HepG2 (cell line): ENCODE data around the gene FLAD1. TPM values are rescaled to one million over a fixed set of nuclear protein-coding genes. Genes with fewer than 3 reads are reported as not detected.

Experiments
- AKAP8 ChIP-seq: sonication (generic); formaldehyde crosslinking; IDR thresholded peaks from 2 replicates; pipeline ENCODE4 v1.5.1; 2020; ENCODE audit warnings: mild to moderate bottlenecking, missing genetic modification reagents
- CBX2 ChIP-seq, 2 experiments: fragments of 200-600 bp in 1 of 2; sonication (generic); formaldehyde crosslinking in 1 of 2; IDR thresholded peaks; 2 replicates each; pipeline versions ENCODE4 v1.7.0 to v1.8.1; 2018 to 2022; ENCODE audit warnings: low read depth in 2 of 2, low read length in 1 of 2, mild to moderate bottlenecking in 1 of 2, missing genetic modification reagents in 1 of 2
- CREM ChIP-seq, 2 experiments: sonication (generic) in 1 of 2; formaldehyde crosslinking in 1 of 2; IDR thresholded peaks; 2 replicates each; pipeline versions ENCODE4 v1.4.0 to v1.6.1; 2016 to 2020; ENCODE audit warnings: antibody characterized with exemption in 1 of 2, mild to moderate bottlenecking in 1 of 2, missing genetic modification reagents in 1 of 2
- ELF3 ChIP-seq: IDR thresholded peaks from 2 replicates; pipeline ENCODE4 v1.6.1; 2016; ENCODE audit warnings: missing genetic modification reagents, missing compliant biosample characterization
- GATA4 ChIP-seq: sonication (generic); IDR thresholded peaks from 2 replicates; pipeline ENCODE4 v1.6.1; 2016; ENCODE audit warnings: antibody characterized with exemption, low read depth, borderline replicate concordance
- GATAD1 ChIP-seq: IDR thresholded peaks from 2 replicates; pipeline ENCODE4 v1.6.1; 2016; ENCODE audit warnings: missing genetic modification reagents, missing compliant biosample characterization
- HMG20B ChIP-seq: conservative IDR thresholded peaks from 2 replicates; pipeline ENCODE4 v1.6.1; 2016; ENCODE audit warnings: missing genetic modification reagents, missing compliant biosample characterization
- NR2C2 ChIP-seq: sonication (generic); formaldehyde crosslinking; IDR thresholded peaks from 2 replicates; pipeline ENCODE4 v1.4.0; 2020; ENCODE audit warnings: missing genetic modification reagents, mild to moderate bottlenecking, moderate library complexity, borderline replicate concordance
- PAX8 ChIP-seq: sonication (generic); formaldehyde crosslinking; IDR thresholded peaks from 2 replicates; pipeline ENCODE4 v1.8.0; 2022; ENCODE audit warnings: mild to moderate bottlenecking, missing genetic modification reagents, borderline replicate concordance
- PRMT3 ChIP-seq: sonication (generic); formaldehyde crosslinking; IDR thresholded peaks from 2 replicates; pipeline ENCODE4 v1.8.1; 2022; ENCODE audit warnings: low read depth, mild to moderate bottlenecking, moderate library complexity, missing genetic modification reagents, borderline replicate concordance
- RAD21 ChIP-seq: fragments of 450-650 bp; formaldehyde crosslinking; IDR thresholded peaks from 2 replicates; pipeline ENCODE4 v1.5.0; 2020; ENCODE audit warnings: mild to moderate bottlenecking
- U2AF2 ChIP-seq: fragments of 200-400 bp; formaldehyde crosslinking; IDR thresholded peaks from 2 replicates; pipeline ENCODE4 v1.6.1; 2017; ENCODE audit warnings: low read depth, mild to moderate bottlenecking, low read length
- ZNF12 ChIP-seq: sonication (generic); formaldehyde crosslinking; IDR thresholded peaks from 2 replicates; pipeline ENCODE4 v1.5.0; 2020; ENCODE audit warnings: missing genetic modification reagents
- ZNF572 ChIP-seq: sonication (generic); formaldehyde crosslinking; IDR thresholded peaks from 2 replicates; pipeline ENCODE4 v1.5.1; 2020; ENCODE audit warnings: mild to moderate bottlenecking, missing genetic modification reagents
- ZNF775 ChIP-seq: sonication (generic); formaldehyde crosslinking; IDR thresholded peaks from 2 replicates; pipeline ENCODE4 v1.4.0; 2020; ENCODE audit warnings: missing genetic modification reagents, mild to moderate bottlenecking, moderate library complexity, borderline replicate concordance
- polyA plus RNA-seq, 8 experiments: library from polyadenylated mRNA; depleted of rRNA in 3 of 8; stranded (reverse) in 7 of 8; unstranded in 1 of 8; fragments of >200 nt; fragmentation: Illumina TruSeq in 4 of 8; extraction: Trizol in 4 of 8; gene quantifications; 2 replicates each; pipeline versions ENCODE4 v1.2.1 to v1.2.3, GENCODE V29; 2011 to 2016; ENCODE audit warnings: low read depth in 4 of 8, missing spikeins in 1 of 8, mixed read lengths in 1 of 8; ENCODE audit not compliant: insufficient read depth in 1 of 8
- total RNA-seq, 5 experiments: library from RNA; depleted of rRNA; stranded (reverse); fragments of >200 nt; fragmentation: Illumina TruSeq; extraction: Trizol; gene quantifications; 2 replicates each; pipeline ENCODE4 v1.2.3, GENCODE V29; 2016; ENCODE audit warnings: low read depth in 1 of 5
- TF ChIP-seq, protein P1 (sequence below): sonication (generic); formaldehyde crosslinking; conservative IDR thresholded peaks from 2 replicates; pipeline ENCODE4 v1.4.0; 2020; ENCODE audit warnings: missing genetic modification reagents
- TF ChIP-seq, protein P2 (sequence below): IDR thresholded peaks from 2 replicates; pipeline ENCODE4 v1.6.1; 2018; ENCODE audit warnings: missing genetic modification reagents, mild to moderate bottlenecking, missing compliant biosample characterization
- TF ChIP-seq, protein P3 (sequence below): sonication (generic); formaldehyde crosslinking; conservative IDR thresholded peaks from 2 replicates; pipeline ENCODE4 v1.5.0; 2020; ENCODE audit warnings: missing genetic modification reagents
- TF ChIP-seq, protein P4 (sequence below): sonication (generic); formaldehyde crosslinking; IDR thresholded peaks from 2 replicates; pipeline ENCODE4 v1.5.0; 2020; ENCODE audit warnings: mild to moderate bottlenecking, missing genetic modification reagents
- TF ChIP-seq, protein P5 (sequence below): sonication (generic); formaldehyde crosslinking; IDR thresholded peaks from 2 replicates; pipeline ENCODE4 v1.8.0; 2022; ENCODE audit warnings: mild to moderate bottlenecking, missing genetic modification reagents, moderate library complexity

Gene FLAD1
- total and polyA plus RNA-seq, 2 of the 13 experiments (the other 11 are each of a cell fraction or from before 2014, with no cell fraction given): 25.9 to 32.8 TPM

DNA sequence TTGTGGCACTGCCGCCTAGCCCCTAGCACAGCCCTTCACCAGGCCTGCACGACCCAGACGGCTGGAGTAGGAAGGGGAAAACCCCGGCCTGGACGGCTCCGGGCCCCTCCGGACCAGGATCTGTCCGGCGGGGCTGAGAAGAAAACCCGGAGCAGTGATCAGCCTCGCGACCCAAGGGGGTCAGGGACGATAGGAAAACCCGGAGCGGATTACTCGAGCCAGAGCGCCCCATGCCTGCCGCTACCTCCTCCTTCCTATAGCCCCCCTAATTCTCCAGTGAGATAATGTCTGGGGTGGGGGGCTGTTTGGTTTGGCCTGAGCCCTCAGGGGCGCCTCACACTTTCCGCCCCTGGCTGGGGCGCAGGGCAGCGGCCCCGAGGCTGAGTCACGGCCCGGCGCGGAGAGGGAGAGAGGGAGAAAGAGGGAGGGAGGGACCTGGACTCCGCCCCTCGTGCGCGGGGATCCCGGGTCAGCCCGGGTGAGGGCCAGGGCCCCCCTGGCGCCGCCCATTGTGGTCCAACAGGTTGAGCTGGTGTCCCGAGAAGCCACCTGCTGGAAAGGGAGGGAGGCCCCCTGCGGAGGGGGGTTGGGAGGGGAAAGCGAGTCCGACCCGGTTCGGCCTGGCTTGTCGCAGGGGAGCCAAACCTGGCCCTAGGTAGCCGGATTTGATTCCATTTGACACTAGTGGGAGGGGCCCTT, 17.7 kb downstream of the FLAD1 start (continued):
- TF ChIP-seq, protein P1, sequence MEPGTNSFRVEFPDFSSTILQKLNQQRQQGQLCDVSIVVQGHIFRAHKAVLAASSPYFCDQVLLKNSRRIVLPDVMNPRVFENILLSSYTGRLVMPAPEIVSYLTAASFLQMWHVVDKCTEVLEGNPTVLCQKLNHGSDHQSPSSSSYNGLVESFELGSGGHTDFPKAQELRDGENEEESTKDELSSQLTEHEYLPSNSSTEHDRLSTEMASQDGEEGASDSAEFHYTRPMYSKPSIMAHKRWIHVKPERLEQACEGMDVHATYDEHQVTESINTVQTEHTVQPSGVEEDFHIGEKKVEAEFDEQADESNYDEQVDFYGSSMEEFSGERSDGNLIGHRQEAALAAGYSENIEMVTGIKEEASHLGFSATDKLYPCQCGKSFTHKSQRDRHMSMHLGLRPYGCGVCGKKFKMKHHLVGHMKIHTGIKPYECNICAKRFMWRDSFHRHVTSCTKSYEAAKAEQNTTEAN (CRISPR knock-in tag): no peak
- TF ChIP-seq, protein P2, sequence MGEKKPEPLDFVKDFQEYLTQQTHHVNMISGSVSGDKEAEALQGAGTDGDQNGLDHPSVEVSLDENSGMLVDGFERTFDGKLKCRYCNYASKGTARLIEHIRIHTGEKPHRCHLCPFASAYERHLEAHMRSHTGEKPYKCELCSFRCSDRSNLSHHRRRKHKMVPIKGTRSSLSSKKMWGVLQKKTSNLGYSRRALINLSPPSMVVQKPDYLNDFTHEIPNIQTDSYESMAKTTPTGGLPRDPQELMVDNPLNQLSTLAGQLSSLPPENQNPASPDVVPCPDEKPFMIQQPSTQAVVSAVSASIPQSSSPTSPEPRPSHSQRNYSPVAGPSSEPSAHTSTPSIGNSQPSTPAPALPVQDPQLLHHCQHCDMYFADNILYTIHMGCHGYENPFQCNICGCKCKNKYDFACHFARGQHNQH (CRISPR knock-in tag): peak; percentile 83
- TF ChIP-seq GATA4 (peak; percentile 43; the same call in 1 of the 2 replicates), GATAD1 (CRISPR knock-in tag) (0 out of 2 replicates have a peak, but pooled peaks have one; percentile 51), CBX2 (IDR thresholded peaks at IDR 0.05; ENCODE audit: low read depth, low read length) (no peak), CBX2 (CRISPR knock-in tag; IDR thresholded peaks at IDR 0.05; ENCODE audit: low read depth) (no peak; the same call in 1 of the 2 replicates), ZNF12 (CRISPR knock-in tag) (peak; percentile 18; the same call in 1 of the 2 replicates), RAD21 (CRISPR knock-in tag) (peak; percentile 56; the same call in 1 of the 2 replicates), NR2C2 (peak; percentile 75), PAX8 (0 out of 2 replicates have a peak, but pooled peaks have one; percentile 14), ELF3 (CRISPR knock-in tag) (peak; percentile 35; the same call in 1 of the 2 replicates), PRMT3 (no peak), CREM (IDR thresholded peaks at IDR 0.05) (peak; percentile 39; the same call in 1 of the 2 replicates), CREM (CRISPR knock-in tag; IDR thresholded peaks at IDR 0.05) (no peak), U2AF2 (no peak), AKAP8 (CRISPR knock-in tag) (no peak), HMG20B (CRISPR knock-in tag) (no peak; the same call in 1 of the 2 replicates), ZNF572 (CRISPR knock-in tag) (no peak), ZNF775 (CRISPR knock-in tag) (0 out of 2 replicates have a peak, but pooled peaks have one; percentile 70)
- TF ChIP-seq, protein P3, sequence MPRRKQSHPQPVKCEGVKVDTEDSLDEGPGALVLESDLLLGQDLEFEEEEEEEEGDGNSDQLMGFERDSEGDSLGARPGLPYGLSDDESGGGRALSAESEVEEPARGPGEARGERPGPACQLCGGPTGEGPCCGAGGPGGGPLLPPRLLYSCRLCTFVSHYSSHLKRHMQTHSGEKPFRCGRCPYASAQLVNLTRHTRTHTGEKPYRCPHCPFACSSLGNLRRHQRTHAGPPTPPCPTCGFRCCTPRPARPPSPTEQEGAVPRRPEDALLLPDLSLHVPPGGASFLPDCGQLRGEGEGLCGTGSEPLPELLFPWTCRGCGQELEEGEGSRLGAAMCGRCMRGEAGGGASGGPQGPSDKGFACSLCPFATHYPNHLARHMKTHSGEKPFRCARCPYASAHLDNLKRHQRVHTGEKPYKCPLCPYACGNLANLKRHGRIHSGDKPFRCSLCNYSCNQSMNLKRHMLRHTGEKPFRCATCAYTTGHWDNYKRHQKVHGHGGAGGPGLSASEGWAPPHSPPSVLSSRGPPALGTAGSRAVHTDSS: no peak
- TF ChIP-seq, protein P4, sequence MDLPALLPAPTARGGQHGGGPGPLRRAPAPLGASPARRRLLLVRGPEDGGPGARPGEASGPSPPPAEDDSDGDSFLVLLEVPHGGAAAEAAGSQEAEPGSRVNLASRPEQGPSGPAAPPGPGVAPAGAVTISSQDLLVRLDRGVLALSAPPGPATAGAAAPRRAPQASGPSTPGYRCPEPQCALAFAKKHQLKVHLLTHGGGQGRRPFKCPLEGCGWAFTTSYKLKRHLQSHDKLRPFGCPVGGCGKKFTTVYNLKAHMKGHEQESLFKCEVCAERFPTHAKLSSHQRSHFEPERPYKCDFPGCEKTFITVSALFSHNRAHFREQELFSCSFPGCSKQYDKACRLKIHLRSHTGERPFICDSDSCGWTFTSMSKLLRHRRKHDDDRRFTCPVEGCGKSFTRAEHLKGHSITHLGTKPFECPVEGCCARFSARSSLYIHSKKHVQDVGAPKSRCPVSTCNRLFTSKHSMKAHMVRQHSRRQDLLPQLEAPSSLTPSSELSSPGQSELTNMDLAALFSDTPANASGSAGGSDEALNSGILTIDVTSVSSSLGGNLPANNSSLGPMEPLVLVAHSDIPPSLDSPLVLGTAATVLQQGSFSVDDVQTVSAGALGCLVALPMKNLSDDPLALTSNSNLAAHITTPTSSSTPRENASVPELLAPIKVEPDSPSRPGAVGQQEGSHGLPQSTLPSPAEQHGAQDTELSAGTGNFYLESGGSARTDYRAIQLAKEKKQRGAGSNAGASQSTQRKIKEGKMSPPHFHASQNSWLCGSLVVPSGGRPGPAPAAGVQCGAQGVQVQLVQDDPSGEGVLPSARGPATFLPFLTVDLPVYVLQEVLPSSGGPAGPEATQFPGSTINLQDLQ: 0 out of 2 replicates have a peak, but pooled peaks have one; percentile 19
- TF ChIP-seq, protein P5, sequence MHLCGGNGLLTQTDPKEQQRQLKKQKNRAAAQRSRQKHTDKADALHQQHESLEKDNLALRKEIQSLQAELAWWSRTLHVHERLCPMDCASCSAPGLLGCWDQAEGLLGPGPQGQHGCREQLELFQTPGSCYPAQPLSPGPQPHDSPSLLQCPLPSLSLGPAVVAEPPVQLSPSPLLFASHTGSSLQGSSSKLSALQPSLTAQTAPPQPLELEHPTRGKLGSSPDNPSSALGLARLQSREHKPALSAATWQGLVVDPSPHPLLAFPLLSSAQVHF (CRISPR knock-in tag): 0 out of 2 replicates have a peak, but pooled peaks have one; percentile 39
